Neutrophil (primary cell): ENCODE results near the gene EYA2.

Experiments used
- H3K27ac ChIP-seq: fragments of 200-600 bp; sonication (generic); 2 replicates; pipeline ENCODE4 v1.5.1; 2016; ENCODE audit warnings: mild to moderate bottlenecking, moderate library complexity
- H3K27me3 ChIP-seq: fragments of 200-600 bp; sonication (generic); 2 replicates; pipeline ENCODE4 v1.6.0; 2016; ENCODE audit warnings: mild to moderate bottlenecking
- H3K36me3 ChIP-seq: fragments of 200-600 bp; sonication (generic); 2 replicates; pipeline ENCODE4 v1.5.1; 2017
- H3K4me1 ChIP-seq, 2 experiments: fragments of 200-600 bp in 1 of 2; sonication (generic) in 1 of 2; 1 replicate in 1 of 2; 2 replicates in 1 of 2; pipeline versions ENCODE4 v1.5.1 to v1.6.1; 2013 to 2016; ENCODE audit warnings: low read depth in 1 of 2, low read length in 1 of 2, mild to moderate bottlenecking in 1 of 2, moderate library complexity in 1 of 2; ENCODE audit not compliant: control insufficient read depth in 1 of 2, insufficient read depth in 1 of 2
- H3K4me3 ChIP-seq, 2 experiments: fragments of 200-600 bp in 1 of 2; sonication (generic) in 1 of 2; 1 replicate in 1 of 2; 2 replicates in 1 of 2; pipeline ENCODE4 v1.5.1; 2013 to 2016; ENCODE audit warnings: low read depth in 1 of 2, low read length in 1 of 2, mild to moderate bottlenecking in 1 of 2, moderate library complexity in 1 of 2
- H3K9me3 ChIP-seq: fragments of 200-600 bp; sonication (generic); 2 replicates; pipeline ENCODE4 v1.5.1; 2016
- CTCF ChIP-seq: fragments of 200-600 bp; sonication (generic); IDR thresholded peaks from 2 replicates; pipeline ENCODE4 v1.5.1; 2016; ENCODE audit warnings: antibody characterized with exemption

Gene EYA2

GRCh38 chr20:47086316-47086715 is 191.7 kb downstream of the EYA2 start:
- Histone ChIP-seq H3K9me3 (no peaks in the 10 kb centered on the region), H3K36me3 (no peaks in the 10 kb centered on the region), H3K4me1 (no peaks in the 10 kb centered on the region), H3K27ac (no peak overlapping the region), H3K27me3 (no peaks in the 10 kb centered on the region), H3K4me3 (no peak overlapping the region)
- TF ChIP-seq CTCF, result no peak

GRCh38 chr20:47088335-47088734 is 193.7 kb downstream of the EYA2 start:
- no peak for TF ChIP-seq CTCF
- H3K27me3 ChIP-seq, result no peaks in the 10 kb centered on the region
- H3K27ac ChIP-seq, result no peak overlapping the region
- H3K4me1 ChIP-seq, result no peaks in the 10 kb centered on the region
- H3K9me3 ChIP-seq, result no peaks in the 10 kb centered on the region
- H3K4me3 ChIP-seq, result no peak overlapping the region
- H3K36me3 ChIP-seq, result no peaks in the 10 kb centered on the region

- H3K27me3 ChIP-seq, result no peaks in the 10 kb centered on the region
- TF ChIP-seq CTCF, result no peak
- no peak overlapping the region for H3K4me3 ChIP-seq
- H3K4me1 ChIP-seq, result no peaks in the 10 kb centered on the region
- no peak overlapping the region for H3K27ac ChIP-seq
- H3K9me3 ChIP-seq, result no peaks in the 10 kb centered on the region
- H3K36me3 ChIP-seq, result no peaks in the 10 kb centered on the region
These were observed 194.5 kb downstream of the EYA2 start for GRCh38 chr20:47089151-47089550.

- Histone ChIP-seq H3K4me3 (no peak overlapping the region), H3K36me3 (no peaks in the 10 kb centered on the region), H3K9me3 (no peaks in the 10 kb centered on the region), H3K4me1 (no peaks in the 10 kb centered on the region), H3K27ac (no peak overlapping the region), H3K27me3 (no peaks in the 10 kb centered on the region)
- TF ChIP-seq CTCF, result no peak
These were observed 196.2 kb downstream of the EYA2 start for GRCh38 chr20:47090835-47091234.

- H3K9me3 ChIP-seq, result no peaks in the 10 kb centered on the region
- H3K4me1 ChIP-seq, result no peaks in the 10 kb centered on the region
- H3K27me3 ChIP-seq, result no peaks in the 10 kb centered on the region
- TF ChIP-seq CTCF, result no peak
- no peak overlapping the region for H3K27ac ChIP-seq
- H3K4me3 ChIP-seq, result no peak overlapping the region
- no peaks in the 10 kb centered on the region for H3K36me3 ChIP-seq
These were observed 198.8 kb downstream of the EYA2 start for GRCh38 chr20:47093320-47093966.
